ENCODE data around the gene MOB2. TPM values are rescaled to one million over a fixed set of nuclear protein-coding genes. Genes with fewer than 3 reads are reported as not detected.

The MOB2 gene
- total RNA-seq, 1 experiment from 2014 or later: 22.7 TPM

DNA sequence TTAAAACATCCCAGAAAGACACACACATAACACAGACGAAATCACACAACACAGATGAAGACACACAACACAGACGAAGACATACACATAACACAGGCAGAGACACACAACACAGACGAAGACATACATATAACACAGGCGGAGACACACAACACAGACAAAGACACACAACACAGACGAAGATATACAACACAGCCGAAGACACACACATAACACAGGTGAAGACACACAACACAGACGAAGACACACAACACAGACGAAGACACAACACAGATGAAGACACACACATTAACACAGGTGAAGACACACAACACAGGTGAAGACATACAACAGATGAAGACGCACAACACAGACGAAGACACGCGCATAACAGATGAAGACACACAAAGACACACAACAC, 4.8 kb upstream of the MOB2 start:
- no peak overlapping the region for H3K4me3 Mint-ChIP-seq
- no CpG with 5 or more reads among the region's 12 CpGs for WGBS (ENCODE audit: extremely low coverage, insufficient read length, low lambda C conversion rate)

More for the DNA sequence above, 4.8 kb upstream of the MOB2 start:
- no peak overlapping the region for H4K91ac ChIP-seq (ENCODE audit: insufficient read length, low read depth, low read length)
- no peak overlapping the region for H3K4ac ChIP-seq (ENCODE audit: low read depth, low read length)
- H2AFZ ChIP-seq (ENCODE audit: low read length): no peak overlapping the region
- H3K36me3 Mint-ChIP-seq (ENCODE audit: insufficient read depth in 1 of 3, low read depth in 3 of 3): peaks cover 1 to 9% (median 3%) of the 10 kb centered on the region in 3 experiments; a peak in 4 of 7 replicates
- H3K23me2 ChIP-seq (ENCODE audit: insufficient read length, low read depth, low read length, poor library complexity, severe bottlenecking): no peaks in the 10 kb centered on the region
- 0 out of 4 replicates have a peak, but pooled peaks cover 0 to under 1% of the 10 kb centered on the region in 2 experiments for H3K4me1 Mint-ChIP-seq
- no peak overlapping the region for H4K5ac ChIP-seq (ENCODE audit: insufficient read length, low read depth, low read length)
- H2BK12ac ChIP-seq (ENCODE audit: insufficient read length, low read depth, low read length): no peak overlapping the region
- H3K27me3 ChIP-seq (ENCODE audit: insufficient read depth, low read length): no peaks in the 10 kb centered on the region
- H3K18ac ChIP-seq (ENCODE audit: insufficient read length, low read depth, low read length): no peak overlapping the region
- no peak overlapping the region for H3K14ac ChIP-seq (ENCODE audit: insufficient read depth, low read length)
- H3K27ac Mint-ChIP-seq: no peak overlapping the region
- no peak overlapping the region for H3T11ph ChIP-seq (ENCODE audit: low read length)
- H2BK15ac ChIP-seq (ENCODE audit: low read depth, low read length): no peak overlapping the region
- TF ChIP-seq, protein P1, sequence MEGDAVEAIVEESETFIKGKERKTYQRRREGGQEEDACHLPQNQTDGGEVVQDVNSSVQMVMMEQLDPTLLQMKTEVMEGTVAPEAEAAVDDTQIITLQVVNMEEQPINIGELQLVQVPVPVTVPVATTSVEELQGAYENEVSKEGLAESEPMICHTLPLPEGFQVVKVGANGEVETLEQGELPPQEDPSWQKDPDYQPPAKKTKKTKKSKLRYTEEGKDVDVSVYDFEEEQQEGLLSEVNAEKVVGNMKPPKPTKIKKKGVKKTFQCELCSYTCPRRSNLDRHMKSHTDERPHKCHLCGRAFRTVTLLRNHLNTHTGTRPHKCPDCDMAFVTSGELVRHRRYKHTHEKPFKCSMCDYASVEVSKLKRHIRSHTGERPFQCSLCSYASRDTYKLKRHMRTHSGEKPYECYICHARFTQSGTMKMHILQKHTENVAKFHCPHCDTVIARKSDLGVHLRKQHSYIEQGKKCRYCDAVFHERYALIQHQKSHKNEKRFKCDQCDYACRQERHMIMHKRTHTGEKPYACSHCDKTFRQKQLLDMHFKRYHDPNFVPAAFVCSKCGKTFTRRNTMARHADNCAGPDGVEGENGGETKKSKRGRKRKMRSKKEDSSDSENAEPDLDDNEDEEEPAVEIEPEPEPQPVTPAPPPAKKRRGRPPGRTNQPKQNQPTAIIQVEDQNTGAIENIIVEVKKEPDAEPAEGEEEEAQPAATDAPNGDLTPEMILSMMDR (conservative IDR thresholded peaks at IDR 0.05): no peak
- H3K56ac ChIP-seq (ENCODE audit: insufficient read length, low read depth, low read length): no peak overlapping the region
- no peaks in the 10 kb centered on the region for H3K4me1 ChIP-seq (ENCODE audit: insufficient read depth, low read length)
- H3K27me3 Mint-ChIP-seq (ENCODE audit: low read depth): peaks cover 4% of the 10 kb centered on the region
- H2BK20ac ChIP-seq (ENCODE audit: low read depth, low read length, poor library complexity, severe bottlenecking): no peak overlapping the region
- no peak for DNase-seq
- H2BK5ac ChIP-seq (ENCODE audit: insufficient read length, low read length): no peak overlapping the region
- H3K9me3 Mint-ChIP-seq: peaks cover 4 to 11% of the 10 kb centered on the region in 2 experiments; a peak in 4 of 5 replicates
- H3K79me2 ChIP-seq (ENCODE audit: insufficient read depth, low read length): peaks cover 3% of the 10 kb centered on the region; the same call in 1 of the 2 replicates
- H3K23ac ChIP-seq (ENCODE audit: insufficient read length, low read depth, low read length): no peak overlapping the region
- H4K20me1 ChIP-seq (ENCODE audit: control insufficient read depth, insufficient read depth, insufficient read length): no peaks in the 10 kb centered on the region
- no peaks in the 10 kb centered on the region for H3K79me1 ChIP-seq (ENCODE audit: insufficient read depth, low read depth, low read length, poor library complexity, severe bottlenecking)
- H3K9ac ChIP-seq (ENCODE audit: extremely low read depth, insufficient read length, low read length): no peak overlapping the region
- no peak overlapping the region for H3K4me2 ChIP-seq (ENCODE audit: insufficient read depth, insufficient read length, low read length)
- no peaks in the 10 kb centered on the region for H3K9me3 ChIP-seq (ENCODE audit: control insufficient read depth, low read depth, low read length)
- H4K8ac ChIP-seq (replicated peaks; ENCODE audit: insufficient read length, low read depth, low read length): no peak overlapping the region
- no peak overlapping the region for H3K27ac ChIP-seq (ENCODE audit: insufficient read length, low read depth, low read length)
- no peak overlapping the region for H2BK120ac ChIP-seq (ENCODE audit: low read depth, low read length, poor library complexity, severe bottlenecking)
- no peak overlapping the region for H2AK5ac ChIP-seq (ENCODE audit: insufficient read length, low read length)
